ENCODE measurements around the gene ALPI. TPM values are rescaled to one million over a fixed set of nuclear protein-coding genes. Genes with fewer than 3 reads are reported as not detected.

ALPI gene
- total RNA-seq, 1 donor from 2014 or later = not detected

DNA sequence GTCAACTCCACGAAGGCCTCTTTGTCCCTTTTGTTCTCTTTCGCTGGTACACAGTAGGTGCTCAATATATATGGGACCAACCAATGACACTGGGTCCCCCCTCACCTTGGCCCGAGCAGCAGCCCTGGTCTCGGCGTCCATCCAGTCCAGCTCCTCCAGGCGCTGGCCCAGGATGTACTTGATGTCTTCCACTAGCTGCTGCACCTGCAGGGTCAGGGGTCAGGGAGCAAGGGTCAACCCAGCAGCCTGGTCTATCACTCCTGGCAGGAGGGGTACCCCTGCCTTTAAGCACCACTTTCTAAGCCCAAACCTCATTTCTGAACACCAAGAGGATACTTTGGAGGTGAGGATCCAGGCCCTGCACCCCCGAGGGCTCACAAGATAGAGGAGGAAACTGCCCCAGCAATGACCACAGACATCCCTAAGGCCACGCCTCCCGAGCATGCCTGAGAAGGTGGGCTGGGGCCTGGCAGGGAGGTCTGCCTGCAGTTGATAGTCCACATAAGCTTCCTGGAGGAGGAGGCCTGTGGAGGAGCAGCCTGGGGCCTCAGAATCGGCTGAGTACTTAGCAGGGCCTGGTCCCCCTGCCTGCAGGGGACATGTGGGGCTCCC lies 27.5 kb downstream of the ALPI start:
- TF ChIP-seq, protein P1, sequence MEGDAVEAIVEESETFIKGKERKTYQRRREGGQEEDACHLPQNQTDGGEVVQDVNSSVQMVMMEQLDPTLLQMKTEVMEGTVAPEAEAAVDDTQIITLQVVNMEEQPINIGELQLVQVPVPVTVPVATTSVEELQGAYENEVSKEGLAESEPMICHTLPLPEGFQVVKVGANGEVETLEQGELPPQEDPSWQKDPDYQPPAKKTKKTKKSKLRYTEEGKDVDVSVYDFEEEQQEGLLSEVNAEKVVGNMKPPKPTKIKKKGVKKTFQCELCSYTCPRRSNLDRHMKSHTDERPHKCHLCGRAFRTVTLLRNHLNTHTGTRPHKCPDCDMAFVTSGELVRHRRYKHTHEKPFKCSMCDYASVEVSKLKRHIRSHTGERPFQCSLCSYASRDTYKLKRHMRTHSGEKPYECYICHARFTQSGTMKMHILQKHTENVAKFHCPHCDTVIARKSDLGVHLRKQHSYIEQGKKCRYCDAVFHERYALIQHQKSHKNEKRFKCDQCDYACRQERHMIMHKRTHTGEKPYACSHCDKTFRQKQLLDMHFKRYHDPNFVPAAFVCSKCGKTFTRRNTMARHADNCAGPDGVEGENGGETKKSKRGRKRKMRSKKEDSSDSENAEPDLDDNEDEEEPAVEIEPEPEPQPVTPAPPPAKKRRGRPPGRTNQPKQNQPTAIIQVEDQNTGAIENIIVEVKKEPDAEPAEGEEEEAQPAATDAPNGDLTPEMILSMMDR (conservative IDR thresholded peaks at IDR 0.05; ENCODE audit: low read depth, low read length) = no peak
- DNase-seq (ENCODE audit: low read depth) = no peak
- H3K4me3 ChIP-seq (ENCODE audit: low read depth, low read length) = no peak overlapping the region

DNA sequence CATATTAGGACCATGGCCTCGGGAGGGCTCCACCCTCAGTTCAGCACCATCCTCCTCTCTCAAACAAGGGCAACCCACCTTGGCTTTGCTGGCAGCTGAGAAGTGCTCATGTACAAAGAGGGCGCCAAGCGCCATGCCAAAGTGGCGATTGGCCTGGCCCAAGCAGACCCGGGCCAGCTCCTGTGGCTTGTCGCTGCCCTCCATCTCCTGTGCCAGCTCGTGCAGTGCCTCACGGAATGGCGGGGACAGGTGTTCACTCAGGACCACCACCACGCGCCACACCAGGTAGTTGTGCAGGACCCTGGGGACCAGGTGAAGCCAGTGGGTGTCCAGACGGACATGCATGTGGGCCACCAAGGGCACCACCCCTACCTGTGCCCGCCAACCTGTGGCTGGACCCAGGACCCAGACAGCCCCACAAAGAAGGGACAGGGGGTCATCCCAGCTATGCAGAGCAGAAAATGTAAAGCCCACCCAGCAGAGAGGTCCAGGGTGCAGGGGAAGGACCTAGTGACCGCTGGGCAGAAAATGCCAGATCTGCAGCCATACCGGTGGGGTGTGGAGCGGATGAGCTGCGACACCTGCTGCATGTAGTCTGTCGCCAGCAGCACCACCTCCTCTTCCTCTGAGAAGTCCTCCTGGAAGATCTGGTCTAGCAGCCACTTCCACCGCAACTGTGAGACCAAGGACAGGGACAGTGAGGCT lies 28.1 kb downstream of the ALPI start:
- H3K4me3 ChIP-seq (ENCODE audit: low read depth, low read length) = no peak overlapping the region
- TF ChIP-seq, protein P1 (conservative IDR thresholded peaks at IDR 0.05; ENCODE audit: low read depth, low read length) = no peak
- no peak for DNase-seq (ENCODE audit: low read depth)

DNA sequence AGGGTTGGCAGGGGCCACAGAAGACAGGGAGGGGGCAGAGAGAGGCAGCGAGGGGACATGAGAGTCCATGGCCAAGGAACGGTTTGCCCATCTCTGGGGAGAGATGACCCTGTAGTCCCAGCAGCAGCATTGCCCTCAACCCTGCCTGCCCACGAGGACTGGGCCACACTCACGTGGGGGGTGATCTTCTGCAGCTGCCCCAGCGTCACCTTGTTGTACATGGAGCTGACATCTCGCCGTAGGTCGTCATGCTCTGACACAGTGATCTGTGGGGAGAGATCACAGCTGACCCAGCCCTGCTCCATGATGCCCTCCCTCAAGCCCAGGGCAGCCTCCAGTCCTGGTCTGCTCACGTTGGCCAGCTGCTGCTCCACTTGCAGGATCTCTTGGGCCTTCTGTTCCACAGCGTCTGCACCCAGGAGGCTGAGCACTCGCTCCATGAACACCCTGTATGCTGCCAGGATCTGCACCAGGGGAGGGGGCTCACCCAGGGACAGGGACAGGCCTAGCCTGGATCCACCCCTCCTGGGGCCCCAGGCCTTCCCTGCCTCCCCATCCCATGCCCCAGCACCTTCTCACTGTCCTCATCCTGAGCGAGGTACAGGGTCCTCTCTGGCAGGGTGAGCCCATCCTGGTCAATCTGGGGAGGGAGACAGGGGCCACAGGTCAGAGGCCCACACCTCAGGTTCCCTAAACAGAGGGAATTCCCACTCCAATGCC lies 28.8 kb downstream of the ALPI start:
- TF ChIP-seq, protein P1 (conservative IDR thresholded peaks at IDR 0.05; ENCODE audit: low read depth, low read length) = no peak

DNA sequence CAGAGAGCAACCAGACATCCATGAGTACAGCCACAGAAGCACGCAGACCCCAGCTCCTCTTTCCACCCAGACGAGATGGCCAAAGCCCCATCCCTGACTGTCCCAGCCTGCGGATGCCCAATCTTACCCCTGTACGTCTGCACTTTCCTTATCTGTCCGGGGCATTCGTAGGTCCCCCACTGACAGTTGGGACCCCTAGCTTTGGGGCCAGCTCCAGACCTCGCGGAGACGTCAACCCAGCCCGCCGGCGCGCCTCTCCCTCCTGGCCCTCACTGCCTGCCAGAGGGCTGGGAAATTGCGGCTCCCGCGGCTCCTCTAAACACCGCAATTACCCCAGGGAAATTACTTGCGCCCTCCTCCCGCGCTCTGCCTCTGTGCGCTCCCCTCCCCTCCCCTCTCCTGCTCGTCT lies 29.4 kb downstream of the ALPI start:
- DNase-seq (ENCODE audit: low read depth) = no peak
- H3K4me3 ChIP-seq (ENCODE audit: low read depth, low read length) = no peak overlapping the region
- TF ChIP-seq, protein P1 (conservative IDR thresholded peaks at IDR 0.05; ENCODE audit: low read depth, low read length) = no peak

More for the DNA sequence above, 28.8 kb downstream of the ALPI start:
- no peak for DNase-seq (ENCODE audit: low read depth)
- no peak overlapping the region for H3K4me3 ChIP-seq (ENCODE audit: low read depth, low read length)

DNA sequence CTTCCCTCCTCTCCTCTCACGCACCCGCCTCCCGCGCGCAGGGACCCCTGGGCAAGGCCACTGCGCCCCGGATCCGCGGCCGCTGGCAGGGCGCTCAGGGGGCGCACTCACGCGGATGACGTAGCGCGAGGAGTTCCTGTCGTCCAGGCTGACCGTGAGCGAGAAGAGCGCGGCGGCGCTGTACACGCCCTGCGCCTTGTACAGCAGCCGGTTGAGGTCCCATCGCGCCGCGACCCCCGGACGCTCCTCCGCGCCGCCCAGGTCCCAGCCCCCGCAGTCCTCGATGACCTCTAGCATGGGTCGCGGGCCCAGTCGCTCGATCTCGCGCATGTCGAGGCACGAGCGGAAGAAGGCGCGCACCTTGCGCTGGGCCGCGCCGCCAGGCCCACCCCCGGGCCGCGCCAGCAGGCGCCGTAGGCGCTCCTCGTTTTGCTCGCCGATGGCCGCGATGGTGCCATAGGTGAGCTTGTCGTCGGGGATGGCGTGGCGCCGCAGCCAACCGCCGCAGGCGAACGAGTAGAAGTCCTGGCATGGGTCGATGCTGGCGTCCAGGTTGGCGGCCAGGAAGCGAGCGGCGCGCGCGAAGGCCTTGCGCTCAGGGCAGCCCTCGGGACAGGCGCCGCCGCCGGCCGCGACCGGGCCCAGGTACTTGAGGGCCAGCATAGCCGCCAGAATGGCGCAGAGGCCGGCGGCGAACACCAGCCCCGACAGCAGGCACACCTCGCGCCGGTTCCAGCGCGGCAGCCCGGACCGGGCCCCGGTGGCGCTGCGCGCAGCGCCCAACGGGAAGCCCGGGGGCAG lies 30.0 kb downstream of the ALPI start:
- TF ChIP-seq, protein P1 (conservative IDR thresholded peaks at IDR 0.05; ENCODE audit: low read depth, low read length) = no peak
- H3K4me3 ChIP-seq (ENCODE audit: low read depth, low read length) = no peak overlapping the region
- no peak for DNase-seq (ENCODE audit: low read depth)

DNA sequence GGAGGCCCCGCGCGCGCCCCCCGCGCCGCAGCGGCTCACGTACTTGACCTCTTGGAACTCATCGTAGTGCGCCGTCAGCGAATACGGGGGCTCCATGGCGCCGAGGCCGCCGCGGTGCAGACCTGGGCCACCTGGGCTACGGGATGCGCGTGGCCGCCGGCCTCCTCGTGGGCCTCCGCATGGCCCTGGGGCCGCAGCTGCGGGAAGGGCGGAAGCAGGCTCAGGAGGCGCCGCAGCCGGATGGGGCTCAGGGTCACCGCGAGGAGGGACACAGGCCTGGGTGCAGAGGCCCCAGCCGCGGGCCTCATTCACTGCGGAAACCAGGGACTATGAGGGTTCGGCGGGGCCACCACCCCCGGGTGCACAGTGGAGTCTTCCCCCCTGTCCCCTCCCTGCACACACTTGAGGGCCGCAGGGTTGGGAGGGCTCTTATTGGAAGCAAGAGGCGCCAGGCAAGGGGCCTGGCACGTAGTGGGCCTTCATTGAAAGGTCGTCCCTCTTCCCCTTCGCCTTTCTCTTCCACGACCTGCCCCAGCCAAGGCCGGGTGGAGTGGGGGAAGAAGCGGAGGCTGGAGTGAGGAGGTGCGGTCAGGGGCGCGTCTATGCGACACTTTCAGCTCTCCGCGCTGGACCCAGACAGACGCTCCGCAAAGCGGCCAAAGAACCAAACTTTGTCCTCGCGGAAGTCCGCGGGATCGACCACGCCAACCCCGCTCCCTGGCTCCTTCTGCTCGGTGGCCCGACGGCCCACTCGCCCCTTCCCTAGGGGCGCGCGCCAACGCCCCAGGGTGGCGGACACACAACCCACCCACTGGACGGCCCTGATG lies 30.8 kb downstream of the ALPI start:
- H3K4me3 ChIP-seq (ENCODE audit: low read depth, low read length) = peak overlapping the region; percentile 14
- TF ChIP-seq, protein P1 (conservative IDR thresholded peaks at IDR 0.05; ENCODE audit: low read depth, low read length) = no peak
- no peak for DNase-seq (ENCODE audit: low read depth)
